ENCODE data around the gene SORCS1.

DNA sequence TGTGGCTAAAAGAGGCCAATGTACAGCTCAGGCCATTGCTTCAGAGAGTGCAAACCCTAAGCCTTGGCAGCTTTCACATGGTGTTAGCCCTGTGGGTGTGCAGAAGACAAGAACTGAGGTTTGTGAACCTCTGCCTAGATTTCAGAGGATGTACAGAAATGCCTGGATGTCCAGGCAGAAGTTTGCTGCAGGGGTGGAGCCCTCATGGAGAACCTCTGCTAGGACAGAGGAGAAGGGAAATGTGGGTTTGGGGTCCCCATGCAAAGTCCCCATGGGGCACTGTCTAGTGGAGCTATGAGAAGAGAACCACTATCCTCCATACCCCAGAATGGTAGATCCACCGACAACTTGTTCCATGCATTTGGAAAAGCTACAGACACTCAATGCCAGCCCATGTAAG lies 12.4 kb downstream of the SORCS1 start:
- TF ChIP-seq, protein P1, sequence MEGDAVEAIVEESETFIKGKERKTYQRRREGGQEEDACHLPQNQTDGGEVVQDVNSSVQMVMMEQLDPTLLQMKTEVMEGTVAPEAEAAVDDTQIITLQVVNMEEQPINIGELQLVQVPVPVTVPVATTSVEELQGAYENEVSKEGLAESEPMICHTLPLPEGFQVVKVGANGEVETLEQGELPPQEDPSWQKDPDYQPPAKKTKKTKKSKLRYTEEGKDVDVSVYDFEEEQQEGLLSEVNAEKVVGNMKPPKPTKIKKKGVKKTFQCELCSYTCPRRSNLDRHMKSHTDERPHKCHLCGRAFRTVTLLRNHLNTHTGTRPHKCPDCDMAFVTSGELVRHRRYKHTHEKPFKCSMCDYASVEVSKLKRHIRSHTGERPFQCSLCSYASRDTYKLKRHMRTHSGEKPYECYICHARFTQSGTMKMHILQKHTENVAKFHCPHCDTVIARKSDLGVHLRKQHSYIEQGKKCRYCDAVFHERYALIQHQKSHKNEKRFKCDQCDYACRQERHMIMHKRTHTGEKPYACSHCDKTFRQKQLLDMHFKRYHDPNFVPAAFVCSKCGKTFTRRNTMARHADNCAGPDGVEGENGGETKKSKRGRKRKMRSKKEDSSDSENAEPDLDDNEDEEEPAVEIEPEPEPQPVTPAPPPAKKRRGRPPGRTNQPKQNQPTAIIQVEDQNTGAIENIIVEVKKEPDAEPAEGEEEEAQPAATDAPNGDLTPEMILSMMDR (IDR thresholded peaks at IDR 0.05), result no peak
- no peak for TF ChIP-seq POLR2A (IDR thresholded peaks at IDR 0.05)
- no peak for TF ChIP-seq EP300 (IDR thresholded peaks at IDR 0.05)

Measured in ovary (tissue), 3 donors.